Cerebellar nuclear complex (tissue), 1 donor: Measurements from ENCODE around the gene C11orf42.

Experiments
- DNase-seq, 2 experiments: peaks; one replicate each; lab custom pipeline; 2025; lab: John Stamatoyannopoulos, UW

The C11orf42 gene

DNA sequence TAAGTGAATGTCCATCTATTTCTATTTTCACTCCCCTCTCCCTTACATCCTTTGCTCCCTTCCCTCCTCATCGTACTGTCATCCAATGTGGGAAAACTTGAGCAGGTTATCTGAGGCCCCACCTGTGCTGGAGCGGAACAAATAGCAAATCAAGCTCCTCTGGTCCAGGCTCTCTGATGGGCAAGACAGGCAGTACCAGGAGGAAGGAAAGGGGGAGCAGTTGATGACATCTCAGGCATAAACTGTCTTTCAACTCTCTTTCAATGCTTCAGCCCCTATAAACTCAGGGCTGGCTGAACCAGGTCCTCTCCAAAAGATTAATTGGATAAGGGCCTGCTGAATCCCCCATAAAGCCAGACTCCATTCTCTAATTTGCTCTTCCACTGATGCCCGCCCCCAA is 52.8 kb downstream of the C11orf42 start:
- no peak for DNase-seq

DNA sequence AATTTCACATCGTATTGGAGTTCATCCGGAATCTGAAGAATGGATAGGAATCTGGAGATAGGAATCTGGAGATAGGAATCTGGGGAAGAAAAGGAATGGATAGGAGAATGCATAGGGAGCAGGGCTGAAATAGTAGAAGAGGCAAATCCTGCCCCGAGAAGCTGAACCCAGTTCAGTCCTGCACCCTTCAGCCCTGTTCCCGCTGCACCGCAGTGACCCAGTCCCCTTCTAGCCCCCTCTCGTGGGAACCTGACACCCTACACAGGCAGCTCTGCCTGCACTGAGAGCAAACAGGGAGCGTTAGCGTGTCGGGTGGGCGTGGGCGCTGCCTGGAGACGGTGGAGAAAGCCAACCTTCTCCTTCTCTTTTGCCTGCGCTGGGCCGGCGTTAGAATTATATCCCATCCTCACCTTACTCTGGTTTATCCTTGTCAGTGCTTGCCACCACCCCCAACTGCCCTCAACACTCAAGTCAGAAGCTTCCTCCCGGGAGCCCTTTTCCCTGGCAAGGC is 53.3 kb downstream of the C11orf42 start:
- no peak for DNase-seq

DNA sequence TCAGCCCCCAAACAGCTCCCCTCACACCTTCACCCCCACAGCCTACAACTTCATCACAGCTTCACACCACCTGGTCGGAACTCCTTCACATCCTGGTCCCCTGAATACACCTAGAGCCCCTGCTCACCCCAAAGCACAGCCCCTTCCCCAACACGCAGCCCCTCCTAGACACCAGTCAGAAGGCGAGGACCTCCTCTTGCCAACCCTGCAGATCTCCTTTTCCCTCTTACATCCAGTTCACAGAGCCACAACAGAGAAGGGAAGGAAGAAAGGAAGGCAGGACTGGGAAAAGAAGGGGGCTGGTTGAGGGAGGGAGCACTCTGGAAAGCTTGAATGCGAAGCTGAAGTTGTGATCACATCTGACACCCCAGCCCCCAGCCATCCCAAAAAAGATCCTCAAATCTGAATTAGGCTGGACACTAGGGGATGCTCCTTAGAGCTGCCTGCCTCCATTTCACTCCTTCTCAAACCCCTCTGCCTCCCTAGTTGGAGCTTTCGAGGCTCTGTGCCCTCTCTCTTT is 54.9 kb downstream of the C11orf42 start:
- no peak for DNase-seq
